DND-41 (cell line): ENCODE results near the gene PFKFB3.
"Not testable (repeated sequence)": the region's sequence is repeated elsewhere in the genome, so short reads cannot be mapped to it uniquely, and the experiment has no call there.

Source experiments
- ATAC-seq: fragments of 200-7000 bp; cut with Tn5 transposase; 3 replicates; pipeline ENCODE4 v1.9.1; 2021; ENCODE audit warnings: low read depth; ENCODE audit not compliant: insufficient read depth
- DNase-seq: peaks from one replicate; pipeline ENCODE4 v3.0.0-alpha.2; 2020
- H2AFZ ChIP-seq: 2 replicates; pipeline ENCODE4 v1.6.0; 2012; ENCODE audit warnings: low read depth, low read length
- H3K27ac ChIP-seq: 2 replicates; pipeline ENCODE4 v1.5.1; 2012; ENCODE audit warnings: low read length, inconsistent platforms
- H3K27me3 ChIP-seq: fragments of 200-600 bp; sonication (generic); 2 replicates; pipeline ENCODE4 v1.6.0; 2012; ENCODE audit warnings: low read length, mild to moderate bottlenecking, inconsistent platforms; ENCODE audit not compliant: insufficient read depth, poor library complexity
- H3K36me3 ChIP-seq: 2 replicates; pipeline ENCODE4 v1.5.1; 2012; ENCODE audit warnings: low read length, inconsistent platforms; ENCODE audit not compliant: insufficient read depth
- H3K4me1 ChIP-seq: 2 replicates; pipeline ENCODE4 v1.5.1; 2012; ENCODE audit warnings: mild to moderate bottlenecking, low read length; ENCODE audit not compliant: insufficient read depth
- H3K4me2 ChIP-seq: 2 replicates; pipeline ENCODE4 v1.6.0; 2012; ENCODE audit warnings: mild to moderate bottlenecking, moderate library complexity, low read length, inconsistent platforms; ENCODE audit not compliant: insufficient read depth
- H3K4me3 ChIP-seq, 2 experiments: fragments of 200-600 bp in 1 of 2; shearing (Covaris generic) in 1 of 2; 2 replicates each; pipeline ENCODE4 v1.5.1; 2012 to 2016; ENCODE audit warnings: inconsistent platforms in 2 of 2, low read length in 2 of 2, mild to moderate bottlenecking in 2 of 2, low read depth in 1 of 2, moderate library complexity in 1 of 2
- H3K79me2 ChIP-seq: 2 replicates; pipeline ENCODE4 v1.6.0; 2012; ENCODE audit warnings: low read length, inconsistent platforms; ENCODE audit not compliant: insufficient read depth
- H3K9ac ChIP-seq: 2 replicates; pipeline ENCODE4 v1.6.0; 2012; ENCODE audit warnings: low read depth, mild to moderate bottlenecking, inconsistent platforms, low read length, moderate library complexity
- H3K9me3 ChIP-seq: 2 replicates; pipeline ENCODE4 v1.5.1; 2012; ENCODE audit warnings: low read length, moderate library complexity, mild to moderate bottlenecking, inconsistent platforms; ENCODE audit not compliant: insufficient read depth, severe bottlenecking
- H4K20me1 ChIP-seq: 2 replicates; pipeline ENCODE4 v1.6.0; 2012; ENCODE audit warnings: low read length; ENCODE audit not compliant: insufficient read depth
- EZH2 ChIP-seq: IDR thresholded peaks from 3 replicates; pipeline ENCODE4 v1.6.1; 2012; ENCODE audit warnings: borderline replicate concordance, low read depth, mild to moderate bottlenecking, moderate library complexity, low read length, inconsistent platforms; ENCODE audit not compliant: severe bottlenecking
- TF ChIP-seq, protein P1 (sequence below): IDR thresholded peaks from 2 replicates; pipeline ENCODE4 v1.5.1; 2012; ENCODE audit warnings: borderline replicate concordance, low read length, moderate library complexity, mild to moderate bottlenecking; ENCODE audit not compliant: poor library complexity, severe bottlenecking; ENCODE audit errors: extremely low read depth

PFKFB3 gene

DNA sequence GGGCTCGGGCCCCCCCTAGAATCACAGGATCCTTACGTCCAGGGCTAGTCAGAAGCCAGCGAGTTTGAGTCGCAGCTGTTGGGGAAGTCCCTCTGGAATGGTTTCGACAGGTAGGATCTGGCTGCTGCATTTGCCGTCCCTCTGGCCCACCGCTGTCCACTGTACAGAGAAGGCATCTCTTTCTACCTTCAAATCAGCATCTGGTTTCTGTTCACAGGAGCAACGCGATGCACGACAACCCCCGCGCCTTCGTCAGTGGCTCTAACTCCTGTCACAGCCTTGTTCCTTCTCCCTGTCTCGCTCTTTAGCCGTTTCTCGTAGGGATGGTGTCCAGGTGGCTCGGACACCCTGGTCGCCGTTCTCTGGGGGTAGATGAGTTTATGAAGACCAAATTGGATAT lies 11.2 kb upstream of the PFKFB3 start:
- H3K27me3 ChIP-seq, result no peaks in the 10 kb centered on the region
- H3K9me3 ChIP-seq, result no peaks in the 10 kb centered on the region
- H2AFZ ChIP-seq, result no peak overlapping the region
- no peak overlapping the region for H3K27ac ChIP-seq
- no peak overlapping the region for H3K4me3 ChIP-seq
- H4K20me1 ChIP-seq, result peaks cover 11% of the 10 kb centered on the region; the same call in 1 of the 2 replicates
- H3K4me2 ChIP-seq, result no peak overlapping the region
- H3K4me1 ChIP-seq, result peaks cover 9% of the 10 kb centered on the region; the same call in 1 of the 2 replicates
- no peak for DNase-seq
- no peaks in the 10 kb centered on the region for H3K36me3 ChIP-seq
- no peak for ATAC-seq
- TF ChIP-seq, protein P1, sequence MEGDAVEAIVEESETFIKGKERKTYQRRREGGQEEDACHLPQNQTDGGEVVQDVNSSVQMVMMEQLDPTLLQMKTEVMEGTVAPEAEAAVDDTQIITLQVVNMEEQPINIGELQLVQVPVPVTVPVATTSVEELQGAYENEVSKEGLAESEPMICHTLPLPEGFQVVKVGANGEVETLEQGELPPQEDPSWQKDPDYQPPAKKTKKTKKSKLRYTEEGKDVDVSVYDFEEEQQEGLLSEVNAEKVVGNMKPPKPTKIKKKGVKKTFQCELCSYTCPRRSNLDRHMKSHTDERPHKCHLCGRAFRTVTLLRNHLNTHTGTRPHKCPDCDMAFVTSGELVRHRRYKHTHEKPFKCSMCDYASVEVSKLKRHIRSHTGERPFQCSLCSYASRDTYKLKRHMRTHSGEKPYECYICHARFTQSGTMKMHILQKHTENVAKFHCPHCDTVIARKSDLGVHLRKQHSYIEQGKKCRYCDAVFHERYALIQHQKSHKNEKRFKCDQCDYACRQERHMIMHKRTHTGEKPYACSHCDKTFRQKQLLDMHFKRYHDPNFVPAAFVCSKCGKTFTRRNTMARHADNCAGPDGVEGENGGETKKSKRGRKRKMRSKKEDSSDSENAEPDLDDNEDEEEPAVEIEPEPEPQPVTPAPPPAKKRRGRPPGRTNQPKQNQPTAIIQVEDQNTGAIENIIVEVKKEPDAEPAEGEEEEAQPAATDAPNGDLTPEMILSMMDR, result no peak
- no peak for TF ChIP-seq EZH2
- H3K79me2 ChIP-seq, result peaks cover 5% of the 10 kb centered on the region
- H3K9ac ChIP-seq, result no peak overlapping the region

DNA sequence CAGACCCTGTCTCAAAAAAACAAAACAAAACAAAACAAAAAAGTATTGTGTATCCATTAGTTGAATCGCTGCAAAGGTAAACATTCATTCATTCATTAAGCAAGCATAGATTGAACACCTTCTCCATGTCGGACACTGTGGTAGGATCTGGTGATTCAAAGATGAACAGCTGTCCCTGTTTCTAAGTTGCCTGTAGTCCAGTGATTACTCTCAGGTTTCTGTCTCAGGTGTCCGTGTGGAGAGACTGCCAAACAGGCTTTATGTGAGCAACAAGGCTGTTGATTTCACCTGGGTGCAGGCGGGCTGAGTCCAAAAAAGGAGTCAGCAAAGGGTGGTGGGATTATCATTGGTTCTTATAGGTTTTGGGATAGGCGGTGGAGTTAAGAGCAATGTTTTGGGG lies 9.4 kb upstream of the PFKFB3 start:
- not testable (repeated sequence) for H3K9ac ChIP-seq, DNase-seq, H3K9me3 ChIP-seq, H2AFZ ChIP-seq, H3K4me2 ChIP-seq, H3K79me2 ChIP-seq, ATAC-seq, H3K27ac ChIP-seq, H3K4me3 ChIP-seq, H3K4me1 ChIP-seq, H3K36me3 ChIP-seq, H3K27me3 ChIP-seq
- peaks cover 11% of the 10 kb centered on the region; the same call in 1 of the 2 replicates for H4K20me1 ChIP-seq

DNA sequence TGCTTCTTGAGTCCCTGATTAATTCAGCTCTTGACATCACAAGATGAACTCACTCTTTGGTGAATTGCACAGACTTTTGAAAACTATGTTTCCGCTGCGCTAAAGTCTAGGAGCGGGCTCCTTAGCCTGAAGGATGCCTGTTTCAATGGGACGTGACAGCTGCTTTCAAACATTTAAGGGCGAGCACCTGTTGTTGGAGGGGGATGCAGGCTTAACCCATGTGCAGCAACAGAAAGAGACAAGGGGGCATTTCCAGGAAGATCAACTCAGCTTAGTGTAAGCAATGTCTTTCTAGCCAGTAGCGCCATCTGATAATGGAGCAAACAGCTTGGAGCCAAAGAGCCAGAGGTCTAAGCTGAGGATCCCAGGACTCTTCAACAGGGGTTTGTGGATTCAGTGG lies 8.4 kb upstream of the PFKFB3 start:
- ATAC-seq, result no peak; the same call in 2 of the 3 replicates
- H3K36me3 ChIP-seq, result no peaks in the 10 kb centered on the region
- DNase-seq, result no peak
- H3K4me3 ChIP-seq, result no peak overlapping the region
- no peak for TF ChIP-seq EZH2
- TF ChIP-seq, protein P1, result no peak
- no peak overlapping the region for H3K9ac ChIP-seq
- H3K9me3 ChIP-seq, result no peaks in the 10 kb centered on the region
- no peak overlapping the region for H2AFZ ChIP-seq
- no peaks in the 10 kb centered on the region for H3K27me3 ChIP-seq
- no peak overlapping the region for H3K27ac ChIP-seq
- H3K79me2 ChIP-seq, result peaks cover 5% of the 10 kb centered on the region
- peaks cover 9% of the 10 kb centered on the region; the same call in 1 of the 2 replicates for H3K4me1 ChIP-seq
- no peak overlapping the region for H3K4me2 ChIP-seq
- H4K20me1 ChIP-seq, result peaks cover 11% of the 10 kb centered on the region; the same call in 1 of the 2 replicates

DNA sequence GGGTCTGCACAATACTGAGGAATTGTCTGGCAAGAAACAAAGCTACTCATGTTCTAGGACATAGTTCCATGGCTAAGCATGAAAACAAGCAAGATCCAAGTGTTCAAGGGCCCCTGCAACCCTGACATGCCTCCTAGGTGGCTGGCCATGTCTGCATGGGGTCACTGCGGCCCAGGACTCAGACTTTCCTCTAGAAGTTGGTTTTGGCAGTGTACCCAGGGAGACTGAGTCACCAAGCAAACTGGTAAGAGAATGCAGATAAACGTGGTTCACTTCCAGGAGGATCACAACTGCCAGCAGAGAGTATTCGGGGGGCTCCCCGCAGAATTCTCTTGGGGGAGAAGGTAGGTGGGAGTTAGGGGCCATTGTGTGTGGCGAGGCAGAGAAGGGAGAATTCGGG lies 7.4 kb upstream of the PFKFB3 start:
- TF ChIP-seq EZH2, result no peak
- TF ChIP-seq, protein P1, result no peak
- no peak overlapping the region; the same call in 1 of the 2 replicates for H3K27ac ChIP-seq
- H3K4me1 ChIP-seq, result peaks cover 17% of the 10 kb centered on the region
- H3K27me3 ChIP-seq, result no peaks in the 10 kb centered on the region
- no peaks in the 10 kb centered on the region for H3K9me3 ChIP-seq
- H3K79me2 ChIP-seq, result peaks cover 5% of the 10 kb centered on the region
- ATAC-seq (no peak), DNase-seq (no peak)
- H3K9ac ChIP-seq, result no peak overlapping the region
- peaks cover 11% of the 10 kb centered on the region; the same call in 1 of the 2 replicates for H4K20me1 ChIP-seq
- H3K4me3 ChIP-seq, result no peak overlapping the region
- no peak overlapping the region for H3K4me2 ChIP-seq
- H2AFZ ChIP-seq, result no peak overlapping the region
- H3K36me3 ChIP-seq, result no peaks in the 10 kb centered on the region
